Measurements from ENCODE around the gene MYO5B.
"Not testable (repeated sequence)": the region's sequence is repeated elsewhere in the genome, so short reads cannot be mapped to it uniquely, and the experiment has no call there.

The MYO5B gene

DNA sequence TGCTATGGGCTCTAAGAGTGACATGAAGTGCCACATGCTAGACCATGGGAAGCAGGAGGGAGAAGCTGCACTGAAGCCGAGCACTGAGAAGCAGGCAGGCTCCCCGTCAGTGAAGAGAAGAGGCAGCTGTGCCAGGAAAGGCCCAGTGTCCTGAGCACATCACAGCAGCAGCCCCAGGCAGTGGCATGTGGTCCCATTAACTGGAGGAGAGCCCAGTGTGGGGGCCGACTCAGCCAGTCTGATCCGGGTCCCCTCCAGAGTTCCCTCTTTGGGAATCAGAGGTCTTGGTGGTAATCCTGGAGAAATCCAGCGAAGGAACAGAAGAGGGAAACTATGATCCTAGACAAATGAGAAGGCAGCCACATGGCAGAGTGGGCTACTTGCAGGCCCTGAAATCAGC lies 284.9 kb downstream of the MYO5B start:
- no peak for DNase-seq

DNA sequence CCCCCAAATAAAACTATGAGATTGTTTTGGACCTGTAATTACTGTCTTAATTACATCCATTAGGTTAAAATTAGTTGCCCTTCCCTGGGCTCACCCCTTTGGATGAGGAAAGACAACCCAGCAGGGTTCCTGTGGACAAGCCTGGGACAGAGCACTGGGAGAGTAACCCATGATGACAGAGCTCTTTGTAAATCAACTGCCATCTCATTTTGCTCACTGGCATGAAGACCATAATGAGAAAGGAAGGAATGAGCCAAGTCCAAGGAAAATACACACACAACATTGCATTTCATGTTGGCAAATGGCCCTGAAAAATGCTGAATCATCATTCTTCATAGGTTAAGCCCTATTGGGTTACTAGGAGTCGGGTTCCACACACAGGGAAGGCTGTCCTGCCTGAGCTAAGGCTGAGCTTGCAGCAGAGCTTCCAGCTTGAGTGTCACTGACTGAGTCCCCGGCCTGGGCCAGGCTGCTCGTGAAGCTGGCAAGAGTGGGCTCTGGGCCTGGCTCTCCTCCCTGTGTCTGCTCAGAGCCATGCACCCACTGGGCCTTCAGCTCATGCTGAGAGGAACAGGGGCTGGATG lies 287.5 kb downstream of the MYO5B start:
- no peak for DNase-seq

DNA sequence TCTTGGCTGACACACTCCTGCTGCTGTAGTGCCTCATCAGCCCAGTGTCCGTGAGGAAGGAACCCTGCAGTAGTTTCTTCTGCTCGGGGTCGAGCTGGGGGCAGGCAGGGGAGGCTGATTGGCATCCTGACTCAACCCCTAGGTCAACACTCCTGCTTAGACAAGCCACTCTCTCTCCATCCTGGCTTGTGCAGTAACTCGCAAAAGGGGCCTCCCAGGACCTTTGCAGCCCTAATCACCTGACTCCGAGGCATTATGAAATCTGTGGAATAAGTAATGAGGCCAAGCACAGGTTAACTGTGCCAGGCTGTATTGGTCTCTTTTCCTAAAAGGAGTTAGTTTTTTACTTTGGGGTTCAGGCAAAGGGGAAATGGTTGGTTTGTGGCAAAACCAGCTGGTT lies 289.2 kb downstream of the MYO5B start:
- no peak for DNase-seq

DNA sequence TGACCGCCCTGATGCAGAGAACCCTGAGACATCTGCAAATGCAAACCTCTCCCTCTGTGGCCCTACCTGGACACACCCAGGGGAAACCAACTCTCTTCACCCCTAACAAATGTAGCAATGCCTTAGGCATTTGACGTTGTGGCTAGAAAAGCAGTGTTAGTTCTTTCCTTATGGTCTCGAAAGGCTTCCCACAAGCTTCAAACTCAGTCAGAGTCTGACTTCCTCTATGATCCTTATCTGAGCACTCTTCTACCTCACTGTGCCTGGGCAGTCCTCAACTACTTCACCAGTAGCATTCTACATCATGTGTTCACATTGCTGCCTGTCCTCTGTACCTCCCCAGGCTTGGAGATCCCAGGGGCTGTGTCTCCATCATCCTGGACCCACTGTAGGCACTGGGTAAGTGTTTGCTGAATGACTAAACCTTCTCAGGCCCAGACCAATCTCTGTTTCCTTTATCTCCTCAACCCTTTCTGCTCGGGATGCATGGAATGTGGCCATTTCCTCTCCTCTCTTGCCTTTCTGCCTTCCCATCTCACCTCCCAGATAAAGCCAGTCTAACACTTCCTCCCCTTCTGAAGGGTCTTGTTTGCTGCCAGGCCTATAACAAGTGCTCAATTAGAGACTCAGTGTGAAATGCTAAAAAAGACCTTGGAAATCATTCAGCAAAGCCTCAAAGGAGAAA lies 289.9 kb downstream of the MYO5B start:
- DNase-seq: no peak

DNA sequence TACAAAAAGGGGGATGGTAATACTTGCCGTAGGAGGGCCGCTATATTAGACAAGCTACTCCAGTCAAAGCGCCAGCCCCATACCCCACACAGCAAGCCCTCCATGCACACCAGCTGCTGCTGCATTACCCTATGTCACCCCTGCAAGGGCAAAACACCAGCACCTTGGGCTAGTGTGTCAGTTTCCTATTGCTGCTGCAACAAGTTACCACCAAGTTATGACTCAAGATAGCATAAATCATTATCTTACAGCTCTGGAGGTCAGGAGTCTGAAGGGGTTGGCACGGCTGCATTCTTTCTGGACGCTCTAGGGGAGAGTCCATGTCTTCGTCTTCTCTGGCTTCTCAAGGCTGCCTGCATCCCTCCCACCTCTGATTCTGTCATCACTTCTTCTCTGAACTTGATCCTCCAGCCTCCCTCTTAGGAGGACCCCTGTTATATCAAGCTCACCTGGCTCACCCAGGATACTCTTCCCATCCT lies 293.0 kb downstream of the MYO5B start:
- no peak for DNase-seq

DNA sequence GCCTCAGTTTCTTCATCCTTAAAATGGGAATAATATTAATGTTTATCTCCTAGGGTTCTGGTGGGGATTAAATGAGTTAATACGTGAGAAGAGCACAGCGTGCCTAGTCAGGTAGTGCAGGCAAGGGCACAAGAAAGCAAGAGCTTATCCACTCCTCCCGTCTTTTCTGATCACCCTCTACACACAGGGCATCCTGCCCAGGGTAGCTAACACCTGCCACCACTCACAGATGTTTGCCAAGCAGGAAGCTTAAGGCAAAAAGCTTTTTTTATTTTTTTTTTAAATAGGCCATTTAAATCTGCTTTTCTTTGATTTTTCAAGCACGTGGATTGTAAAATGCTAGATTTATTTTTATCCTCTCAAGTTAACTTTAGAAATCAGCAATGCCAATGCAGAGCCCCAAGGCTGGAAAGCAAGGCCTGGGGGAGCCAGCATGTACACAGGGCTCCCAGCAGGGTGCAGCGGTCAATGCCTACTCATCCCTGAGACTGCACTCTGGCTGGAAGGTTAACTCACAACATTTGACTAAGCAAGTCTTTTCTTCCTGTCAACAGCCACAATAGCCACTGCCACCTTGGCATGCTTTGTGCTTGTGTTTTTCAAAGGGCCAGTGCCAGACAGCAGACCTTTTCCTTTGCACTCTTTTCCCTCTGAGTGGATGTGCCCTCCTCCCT lies 295.2 kb downstream of the MYO5B start:
- no peak for DNase-seq

DNA sequence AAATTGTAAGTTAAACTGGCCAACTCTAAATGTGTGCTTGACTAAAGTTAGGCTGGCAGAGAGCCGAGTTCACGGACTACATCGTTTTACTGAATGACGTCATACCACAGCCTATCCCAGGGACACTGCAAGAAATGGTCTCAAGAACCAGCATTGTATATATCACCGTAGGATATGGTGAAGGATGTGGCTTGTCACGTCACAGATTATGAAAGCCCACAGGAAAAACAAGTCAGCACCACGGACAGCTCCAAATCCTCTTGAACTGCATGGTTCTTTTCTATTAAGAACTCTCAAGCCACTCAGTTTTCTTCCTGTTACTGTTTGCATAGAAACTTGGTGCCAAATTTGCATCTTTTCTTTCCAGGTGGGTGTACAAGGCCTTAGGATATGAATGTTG lies 296.5 kb downstream of the MYO5B start:
- peak; percentile 24 to 65 for DNase-seq

DNA sequence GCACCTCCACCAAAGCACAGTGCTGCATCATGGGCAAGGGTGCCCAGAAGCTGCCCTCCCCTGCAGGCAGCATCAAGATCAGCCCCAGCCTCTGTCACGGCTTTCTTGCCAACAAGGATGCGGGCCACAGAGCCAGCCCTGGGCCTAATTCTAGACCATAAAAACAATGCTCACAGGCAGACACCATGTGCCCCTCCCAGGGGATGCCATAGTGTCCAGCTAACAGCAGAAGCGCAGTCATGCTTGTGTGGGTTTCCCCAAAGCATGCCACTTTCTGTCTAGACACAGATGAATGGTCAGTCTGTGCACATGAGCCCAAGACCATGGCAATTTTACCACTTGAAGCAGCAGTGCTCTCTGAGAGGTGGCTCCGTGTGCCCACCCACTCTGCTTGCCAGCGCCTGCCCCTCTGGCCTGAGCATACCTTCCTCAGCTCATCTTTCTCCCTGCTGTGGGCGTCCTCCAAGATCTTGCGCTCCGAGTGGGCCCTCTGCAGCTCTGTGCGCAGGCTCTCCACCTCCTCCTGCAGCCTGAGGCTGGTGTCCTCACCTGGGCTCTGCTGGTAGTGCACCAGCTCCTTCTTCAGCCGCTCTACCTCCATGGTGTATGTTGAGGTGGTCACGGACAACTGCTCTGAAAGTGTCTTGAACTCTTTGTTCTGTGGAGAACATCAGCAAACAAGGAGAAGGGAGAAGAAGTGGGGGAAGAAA lies 300.3 kb downstream of the MYO5B start:
- no peak for DNase-seq

DNA sequence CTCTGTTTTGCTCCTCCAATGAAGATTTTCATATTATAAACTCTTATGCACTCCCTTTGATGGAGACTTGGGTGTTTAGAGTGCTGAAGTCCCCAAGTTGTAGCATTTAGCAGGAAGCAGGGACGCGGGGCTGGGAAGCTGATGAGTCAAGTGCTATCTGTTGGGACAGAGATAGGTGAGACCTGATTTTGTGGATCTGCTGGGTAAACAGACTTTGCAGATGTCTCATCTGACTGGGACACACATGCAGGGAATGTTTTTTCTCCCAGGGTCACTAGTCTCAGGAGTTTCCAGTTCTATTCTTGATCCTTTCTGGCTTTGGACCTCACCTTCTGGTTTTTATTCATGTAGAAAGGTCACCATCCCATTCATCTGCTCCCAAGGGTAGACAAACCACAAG lies 301.9 kb downstream of the MYO5B start:
- no peak for DNase-seq

DNA sequence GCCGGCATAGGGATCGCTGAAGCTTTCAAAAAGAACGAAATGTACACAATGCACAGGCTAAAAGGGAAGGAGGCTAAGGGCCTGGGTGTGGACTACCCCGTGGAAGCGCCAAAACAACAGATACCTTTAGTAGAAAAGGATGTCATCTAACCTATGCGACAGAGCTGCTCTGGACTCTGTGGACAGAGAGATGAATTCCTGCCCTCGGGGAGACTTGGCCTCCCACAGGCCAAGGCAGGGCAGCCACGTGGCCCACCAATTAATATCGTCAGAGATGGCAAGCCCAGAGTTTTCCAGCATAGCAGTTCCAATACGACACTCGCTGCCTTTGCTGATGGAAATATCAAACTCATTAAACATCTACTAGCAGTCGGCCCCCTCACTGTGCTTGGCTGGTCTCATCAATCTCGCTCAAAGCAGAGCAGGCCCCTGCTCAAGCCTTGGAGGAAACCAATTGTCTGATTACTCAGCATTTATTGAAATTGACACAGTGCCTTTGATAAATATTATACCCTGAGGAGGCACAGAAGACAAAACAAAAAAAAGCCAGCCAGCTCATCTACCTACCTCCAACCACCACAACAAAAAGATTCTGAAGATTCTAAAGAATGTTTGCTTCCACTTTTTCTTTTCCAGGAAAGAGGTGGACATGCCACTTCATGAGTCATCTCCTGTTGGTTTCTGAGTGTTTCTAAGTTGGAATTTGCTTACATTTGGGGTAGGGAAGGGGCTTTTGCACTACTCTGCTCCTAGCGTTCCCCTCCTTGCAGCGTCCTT lies 302.6 kb downstream of the MYO5B start:
- no peak for DNase-seq

DNA sequence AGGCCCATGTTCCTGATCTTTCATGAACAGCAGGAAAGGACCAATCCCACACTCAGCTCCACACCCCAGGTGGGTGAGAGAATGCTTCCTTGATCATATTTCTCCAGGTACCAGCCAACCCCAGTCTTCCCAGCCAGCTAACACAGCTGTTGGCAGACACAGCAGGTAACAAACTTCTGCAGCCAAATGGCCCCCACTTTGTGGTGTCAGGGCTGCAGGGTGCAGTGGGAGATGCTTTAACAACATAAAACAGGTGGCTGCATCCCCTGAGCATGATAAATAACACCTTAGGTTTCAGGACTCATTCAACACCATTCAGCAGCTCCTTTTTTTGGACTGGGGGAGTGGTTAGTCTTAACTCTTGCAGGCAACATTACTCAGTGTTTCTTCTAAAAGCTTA lies 304.9 kb downstream of the MYO5B start:
- no peak for DNase-seq

DNA sequence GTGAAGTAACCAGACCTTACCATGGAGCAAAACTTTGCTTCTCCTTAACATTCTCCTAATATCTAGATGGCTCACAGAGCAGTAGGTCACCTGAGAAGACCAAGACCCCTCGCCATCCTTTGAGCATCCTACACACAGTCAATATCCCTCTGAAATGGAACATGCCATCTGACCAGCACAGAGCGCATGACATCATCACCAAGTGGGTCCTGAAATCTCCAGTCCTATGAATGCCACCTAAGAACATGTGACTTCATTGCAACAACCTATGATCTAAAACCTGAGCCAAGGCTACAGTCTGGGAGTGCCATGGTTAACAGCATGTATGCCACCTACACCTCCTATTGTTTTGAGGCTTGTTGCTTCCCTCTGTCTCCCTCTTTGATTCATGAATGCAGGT lies 305.4 kb downstream of the MYO5B start:
- DNase-seq: not testable (repeated sequence)

DNA sequence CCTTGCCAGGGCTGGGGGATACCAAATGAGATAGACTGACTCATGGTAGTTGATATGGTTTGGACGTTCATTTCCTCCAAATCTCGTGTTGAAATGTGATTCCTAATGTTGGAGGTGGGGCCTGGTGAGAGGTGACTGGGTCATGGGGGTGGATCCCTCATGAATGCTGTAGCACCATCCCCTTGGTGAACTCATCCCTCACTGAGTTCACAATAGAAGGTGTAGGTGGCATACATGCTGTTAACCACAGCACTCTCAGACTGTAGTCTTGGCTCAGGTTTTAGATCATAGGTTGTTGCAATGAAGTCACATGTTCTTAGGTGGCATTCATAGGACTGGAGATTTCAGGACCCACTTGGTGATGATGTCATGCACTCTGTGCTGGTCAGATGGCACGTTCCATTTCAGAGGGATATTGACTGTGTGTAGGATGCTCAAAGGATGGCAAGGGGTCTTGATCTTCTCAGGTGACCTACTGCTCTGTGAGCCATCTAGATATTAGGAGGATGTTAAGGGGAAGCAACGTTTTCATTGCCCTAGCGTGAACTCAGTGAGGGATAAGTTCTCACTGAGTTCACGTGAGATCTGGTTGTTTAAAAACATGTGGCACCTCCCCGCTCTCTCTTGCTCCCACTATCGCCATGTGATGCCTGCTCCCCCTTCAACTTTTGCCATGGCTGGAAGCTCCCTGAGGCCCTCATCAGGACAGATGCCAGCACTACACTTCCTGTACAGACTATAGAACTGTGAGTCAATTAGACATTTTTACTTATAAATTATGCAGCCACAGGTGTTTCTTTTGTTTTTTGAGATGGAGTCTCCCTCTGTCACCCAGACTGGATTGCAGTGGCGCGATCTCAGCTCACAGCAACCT lies 307.8 kb downstream of the MYO5B start:
- no peak for DNase-seq

DNA sequence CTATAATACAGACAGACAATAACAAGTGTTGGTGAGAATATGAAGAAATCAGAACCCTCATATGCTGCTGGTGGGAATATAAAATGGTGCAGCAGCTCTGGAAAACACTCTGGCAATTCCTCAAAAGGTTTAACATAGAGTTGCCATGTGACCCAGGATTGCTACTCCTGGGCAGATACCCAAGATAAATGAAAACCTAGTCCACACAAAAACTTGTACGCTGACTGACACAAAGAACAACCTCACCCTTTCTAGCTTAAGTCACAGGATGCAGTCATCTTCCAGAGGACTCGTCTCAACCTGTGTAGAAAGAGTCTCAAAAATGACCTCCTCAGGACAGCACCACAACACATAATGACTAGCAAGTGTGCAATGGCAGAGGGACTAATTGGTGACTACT lies 310.0 kb downstream of the MYO5B start:
- no peak for DNase-seq

DNA sequence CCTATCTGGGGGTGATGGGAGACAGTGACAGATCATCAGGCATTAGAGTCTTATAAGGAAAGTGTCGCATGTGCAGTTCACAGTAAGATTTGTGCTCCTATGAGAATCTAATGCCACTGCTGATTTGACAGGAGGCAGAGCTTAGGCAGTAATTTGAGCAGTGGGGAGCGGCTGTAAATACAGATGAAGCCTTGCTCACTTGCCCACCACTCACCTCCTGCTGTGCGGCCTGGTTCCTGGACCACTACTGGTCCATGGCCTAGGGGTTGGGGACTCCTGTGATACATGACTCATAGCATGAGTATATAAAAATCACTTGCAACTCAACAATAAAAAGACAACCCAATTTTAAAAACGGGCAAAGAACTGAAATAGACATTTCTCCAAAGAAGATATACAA lies 310.5 kb downstream of the MYO5B start:
- DNase-seq: no peak

DNA sequence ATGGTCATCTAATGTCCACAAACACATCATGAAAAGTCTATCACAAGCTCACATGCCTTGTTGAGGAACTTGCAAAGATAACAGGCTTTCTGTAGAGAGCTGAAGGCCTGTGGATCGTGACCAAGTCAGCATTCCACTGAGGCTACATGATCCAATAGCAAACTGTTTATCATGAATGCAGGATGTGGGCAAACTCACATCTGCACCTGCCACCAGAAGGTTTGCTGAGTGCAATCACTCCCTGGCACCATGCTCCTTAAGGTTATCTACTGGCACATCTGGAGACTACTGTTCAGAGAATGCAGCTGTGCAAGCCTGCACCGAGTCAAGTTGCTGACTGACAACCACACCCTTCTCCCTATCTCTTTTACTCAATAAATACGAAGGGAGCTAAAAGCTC lies 314.3 kb downstream of the MYO5B start:
- DNase-seq: no peak

DNA sequence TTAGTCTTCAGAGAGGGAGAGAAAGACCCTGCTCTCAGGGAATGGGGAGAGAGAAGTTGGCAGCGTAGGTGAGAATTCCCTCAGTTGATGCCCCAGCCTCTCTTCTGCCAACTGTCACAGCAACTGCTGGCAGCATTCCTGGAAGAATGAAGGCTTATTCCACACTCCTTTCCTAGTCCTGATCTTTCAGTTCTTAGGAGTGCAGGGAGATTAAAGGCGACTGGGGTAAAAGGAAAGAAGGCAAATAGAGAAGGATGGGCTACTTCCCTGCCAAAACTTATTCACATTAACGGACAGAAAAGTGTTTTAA lies 315.7 kb downstream of the MYO5B start:
- no peak for DNase-seq

DNA sequence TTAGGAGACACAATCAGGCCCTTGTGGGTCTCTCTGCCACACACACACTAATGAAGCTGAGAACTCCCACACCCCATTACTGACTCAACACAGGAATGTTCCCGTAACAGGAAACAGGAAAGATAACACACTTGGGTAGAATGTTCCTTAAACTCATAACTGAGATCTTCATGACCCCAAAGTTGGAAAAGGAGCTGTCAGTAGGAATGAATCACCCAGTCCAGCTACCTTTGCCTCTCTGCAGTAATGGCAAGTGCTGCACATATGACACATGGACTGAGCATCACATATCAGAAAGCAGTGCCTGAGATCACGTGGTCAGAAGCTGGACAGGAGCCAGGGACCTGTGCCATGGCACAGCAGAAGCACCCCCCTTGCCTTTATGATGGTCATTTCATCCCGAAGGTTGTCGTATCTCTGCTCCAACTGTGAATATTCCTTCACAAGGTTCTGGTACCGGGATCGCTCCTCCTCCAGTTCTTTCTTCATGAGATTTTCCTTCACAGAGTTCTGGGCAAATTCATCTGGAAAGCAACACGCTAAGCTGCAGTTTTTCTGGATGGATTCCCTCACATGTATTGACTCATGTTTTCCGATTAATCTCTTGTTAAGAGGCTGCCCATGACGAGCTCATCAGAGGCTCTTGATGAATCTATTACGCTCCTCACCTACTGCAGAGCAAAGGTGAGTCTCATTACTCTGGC lies 316.2 kb downstream of the MYO5B start:
- DNase-seq: no peak

DNA sequence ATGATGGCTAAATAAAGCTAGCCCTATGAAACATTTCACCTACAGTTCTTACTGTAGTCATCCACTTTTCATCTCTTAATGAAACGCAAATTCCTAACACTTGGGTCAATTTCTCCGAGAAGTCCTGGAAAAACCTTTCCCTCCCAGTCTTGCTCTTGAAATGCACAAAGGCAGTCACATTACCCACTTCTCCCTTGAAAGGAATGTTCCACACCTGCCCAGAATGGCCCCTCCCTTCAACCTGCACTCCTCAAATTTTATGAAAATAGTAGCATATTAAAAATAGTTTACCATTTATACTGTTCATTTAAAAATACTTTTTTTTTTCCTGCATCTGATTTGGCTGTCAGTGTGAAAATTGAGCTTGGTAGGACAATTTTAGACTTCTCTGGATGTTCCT lies 316.9 kb downstream of the MYO5B start:
- no peak for DNase-seq

DNA sequence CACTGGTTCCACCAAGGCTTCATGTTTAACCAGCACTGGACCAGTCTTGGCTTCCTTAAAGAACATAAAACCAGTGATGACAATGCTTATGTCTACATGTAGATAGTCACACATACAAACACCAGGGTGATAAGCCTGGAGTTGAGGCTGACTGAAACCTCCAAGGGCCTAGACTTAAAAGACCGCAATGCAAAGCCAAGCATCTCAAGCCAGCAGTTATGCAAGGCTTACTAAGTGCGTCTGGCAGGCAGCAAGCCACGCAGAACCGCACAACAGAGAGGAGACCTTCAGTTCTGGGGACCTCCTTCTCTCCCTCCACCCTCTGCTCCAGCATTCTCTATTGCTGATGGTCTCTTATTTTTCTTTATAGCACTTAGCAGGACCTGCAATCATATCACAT lies 318.4 kb downstream of the MYO5B start:
- DNase-seq: no peak

DNA sequence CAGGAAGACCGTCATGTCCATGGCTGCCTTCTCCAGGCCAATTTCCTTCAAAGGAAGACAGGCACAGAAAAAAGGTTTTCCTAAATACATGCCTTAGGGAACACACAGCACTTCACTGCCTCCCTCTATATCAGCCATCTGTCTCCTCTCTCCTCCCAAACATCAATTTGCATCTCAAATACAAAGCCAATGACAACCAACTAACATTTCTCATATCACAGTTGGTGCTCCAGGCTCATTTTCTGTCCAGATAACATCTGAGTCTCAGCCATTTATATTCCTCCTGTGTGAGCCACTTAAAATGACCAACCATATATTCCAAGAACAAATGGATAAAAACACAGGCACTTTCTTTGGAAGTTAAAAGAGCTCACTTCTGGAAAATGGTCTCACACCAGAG lies 319.2 kb downstream of the MYO5B start:
- DNase-seq: no peak

DNA sequence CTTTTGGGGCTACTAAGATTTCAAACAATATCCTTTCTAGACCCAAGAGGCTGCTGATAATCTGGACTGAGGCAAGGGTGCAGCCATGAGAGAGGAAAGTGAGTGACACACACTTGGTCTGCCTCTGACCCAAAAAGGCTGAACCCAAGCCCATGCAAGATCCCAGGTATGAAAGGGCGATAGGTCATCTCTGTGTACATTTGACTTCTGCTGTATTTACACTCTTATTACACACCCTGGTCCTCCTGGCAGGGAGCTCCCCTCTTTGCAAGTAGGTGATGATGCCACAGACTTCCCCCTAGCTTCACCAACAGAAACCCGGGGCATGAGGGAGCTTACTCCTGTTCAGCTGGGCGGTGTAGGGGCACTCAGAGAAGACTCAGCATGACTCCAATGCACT lies 319.8 kb downstream of the MYO5B start:
- DNase-seq: no peak

Measured in CD4-positive, alpha-beta T cell treated with Interleukin-1 beta for 1 hour (primary cell).